Adipocyte (in vitro differentiated cells): Measurements from ENCODE around the gene MAGEL2.
A peak's percentile ranks its signal among the peaks of the same experiment; 100 is the strongest.

Experiments
- DNase-seq: peaks from one replicate; pipeline ENCODE4 v3.0.0-alpha.2; 2015; ENCODE audit warnings: low read depth
- H3K27me3 ChIP-seq: replicated peaks from 2 replicates; pipeline ENCODE4 v1.7.0; 2013; ENCODE audit warnings: mild to moderate bottlenecking, low read length, moderate library complexity; ENCODE audit not compliant: control insufficient read depth, insufficient read depth
- H3K36me3 ChIP-seq: 2 replicates; pipeline ENCODE4 v1.7.0; 2013; ENCODE audit warnings: low read length, mild to moderate bottlenecking, moderate library complexity; ENCODE audit not compliant: control insufficient read depth, insufficient read depth, severe bottlenecking
- H3K4me1 ChIP-seq: 2 replicates; pipeline ENCODE4 v1.7.0; 2013; ENCODE audit warnings: mild to moderate bottlenecking, low read length, moderate library complexity; ENCODE audit not compliant: control insufficient read depth, insufficient read depth
- H3K4me3 ChIP-seq: 2 replicates; pipeline ENCODE4 v1.7.0; 2013; ENCODE audit warnings: mild to moderate bottlenecking, low read length, moderate library complexity
- H3K9ac ChIP-seq: 2 replicates; pipeline ENCODE4 v1.7.0; 2013; ENCODE audit warnings: mild to moderate bottlenecking, low read length, moderate library complexity
- H3K9me3 ChIP-seq: 2 replicates; pipeline ENCODE4 v1.7.0; 2013; ENCODE audit warnings: mild to moderate bottlenecking, low read length, moderate library complexity; ENCODE audit not compliant: control insufficient read depth

The MAGEL2 gene

GRCh38 chr15:23647001-23647295, 719 bp downstream of the MAGEL2 start:
- H3K36me3 ChIP-seq = no peaks in the 10 kb centered on the region
- no peak overlapping the region for H3K4me3 ChIP-seq
- H3K4me1 ChIP-seq = peaks cover 3% of the 10 kb centered on the region
- H3K27me3 ChIP-seq = peaks cover 25% of the 10 kb centered on the region
- no peaks in the 10 kb centered on the region for H3K9me3 ChIP-seq
- no peak overlapping the region for H3K9ac ChIP-seq
- DNase-seq = no peak

- Histone ChIP-seq H3K9me3 (no peaks in the 10 kb centered on the region), H3K36me3 (no peaks in the 10 kb centered on the region), H3K4me1 (peaks cover 3% of the 10 kb centered on the region), H3K9ac (no peak overlapping the region), H3K27me3 (peaks cover 25% of the 10 kb centered on the region), H3K4me3 (no peak overlapping the region)
- no peak for DNase-seq
Observed at GRCh38 chr15:23646165-23647000, 1.3 kb downstream of the MAGEL2 start.

GRCh38 chr15:23645371-23646164, 2.1 kb downstream of the MAGEL2 start:
- Histone ChIP-seq H3K9ac (no peak overlapping the region), H3K27me3 (peaks cover 18% of the 10 kb centered on the region), H3K9me3 (no peaks in the 10 kb centered on the region), H3K36me3 (no peaks in the 10 kb centered on the region), H3K4me1 (peaks cover 3% of the 10 kb centered on the region), H3K4me3 (no peak overlapping the region)
- no peak for DNase-seq

- Histone ChIP-seq H3K4me1 (peaks cover 3% of the 10 kb centered on the region), H3K27me3 (peaks cover 24% of the 10 kb centered on the region), H3K9me3 (no peaks in the 10 kb centered on the region), H3K9ac (no peak overlapping the region), H3K4me3 (no peak overlapping the region), H3K36me3 (no peaks in the 10 kb centered on the region)
- no peak for DNase-seq
Observed at GRCh38 chr15:23644829-23645228, 2.8 kb downstream of the MAGEL2 start.

- Histone ChIP-seq H3K36me3 (no peaks in the 10 kb centered on the region), H3K4me1 (peaks cover 8% of the 10 kb centered on the region), H3K27me3 (peaks cover 12% of the 10 kb centered on the region), H3K9ac (no peak overlapping the region), H3K4me3 (no peak overlapping the region), H3K9me3 (no peaks in the 10 kb centered on the region)
- DNase-seq = peak; percentile 53
Observed at GRCh38 chr15:23642413-23643044, 5.1 kb downstream of the MAGEL2 start.

- peaks cover 9% of the 10 kb centered on the region for H3K27me3 ChIP-seq
- no peak overlapping the region for H3K9ac ChIP-seq
- no peaks in the 10 kb centered on the region for H3K36me3 ChIP-seq
- DNase-seq = no peak
- H3K9me3 ChIP-seq = no peaks in the 10 kb centered on the region
- peaks cover 4% of the 10 kb centered on the region for H3K4me1 ChIP-seq
- no peak overlapping the region for H3K4me3 ChIP-seq
Observed at GRCh38 chr15:23634181-23634580, 13.5 kb downstream of the MAGEL2 start.

- Histone ChIP-seq H3K9ac (no peak overlapping the region), H3K4me1 (no peaks in the 10 kb centered on the region), H3K4me3 (no peak overlapping the region), H3K9me3 (no peaks in the 10 kb centered on the region), H3K27me3 (peaks cover 31% of the 10 kb centered on the region), H3K36me3 (no peaks in the 10 kb centered on the region)
- DNase-seq = peak; percentile 14
Observed at GRCh38 chr15:23629234-23629805, 18.3 kb downstream of the MAGEL2 start.

GRCh38 chr15:23628612-23629233, 18.9 kb downstream of the MAGEL2 start:
- Histone ChIP-seq H3K9ac (no peak overlapping the region), H3K36me3 (no peaks in the 10 kb centered on the region), H3K9me3 (no peaks in the 10 kb centered on the region), H3K27me3 (peaks cover 25% of the 10 kb centered on the region), H3K4me3 (no peak overlapping the region), H3K4me1 (no peaks in the 10 kb centered on the region)
- no peak for DNase-seq

GRCh38 chr15:23616536-23616935, 31.1 kb downstream of the MAGEL2 start:
- Histone ChIP-seq H3K9ac (no peak overlapping the region), H3K27me3 (no peaks in the 10 kb centered on the region), H3K36me3 (no peaks in the 10 kb centered on the region), H3K4me1 (no peaks in the 10 kb centered on the region), H3K9me3 (no peaks in the 10 kb centered on the region), H3K4me3 (no peak overlapping the region)
- DNase-seq = no peak

- Histone ChIP-seq H3K4me1 (no peaks in the 10 kb centered on the region), H3K36me3 (no peaks in the 10 kb centered on the region), H3K9ac (no peak overlapping the region), H3K27me3 (no peaks in the 10 kb centered on the region), H3K9me3 (no peaks in the 10 kb centered on the region), H3K4me3 (no peak overlapping the region)
- DNase-seq = no peak
Observed at GRCh38 chr15:23606226-23606625, 41.4 kb downstream of the MAGEL2 start.

GRCh38 chr15:23602124-23602523, 45.5 kb downstream of the MAGEL2 start:
- Histone ChIP-seq H3K9ac (no peak overlapping the region), H3K4me3 (no peak overlapping the region)

More at GRCh38 chr15:23602124-23602523, 45.5 kb downstream of the MAGEL2 start:
- no peak for DNase-seq
- Histone ChIP-seq H3K36me3 (no peaks in the 10 kb centered on the region), H3K27me3 (peaks cover 2% of the 10 kb centered on the region), H3K9me3 (no peaks in the 10 kb centered on the region), H3K4me1 (no peaks in the 10 kb centered on the region)
